Stimulated activated CD4-positive, alpha-beta T cell treated with anti-CD3 and anti-CD28 coated beads, Interleukin-12 subunit alpha, Interleukin-12 subunit beta, amount 100 ng/mL, for 24 hours (primary cell): ENCODE measurements around the gene KIF9.
"Not testable (repeated sequence)": the region's sequence is repeated elsewhere in the genome, so short reads cannot be mapped to it uniquely, and the experiment has no call there.

ENCODE experiments used
- DNase-seq, 2 experiments: peaks; one replicate each; pipeline ENCODE4 v3.0.0-alpha.2; 2020; ENCODE audit warnings: low read depth in 2 of 2

Gene KIF9, protein sequence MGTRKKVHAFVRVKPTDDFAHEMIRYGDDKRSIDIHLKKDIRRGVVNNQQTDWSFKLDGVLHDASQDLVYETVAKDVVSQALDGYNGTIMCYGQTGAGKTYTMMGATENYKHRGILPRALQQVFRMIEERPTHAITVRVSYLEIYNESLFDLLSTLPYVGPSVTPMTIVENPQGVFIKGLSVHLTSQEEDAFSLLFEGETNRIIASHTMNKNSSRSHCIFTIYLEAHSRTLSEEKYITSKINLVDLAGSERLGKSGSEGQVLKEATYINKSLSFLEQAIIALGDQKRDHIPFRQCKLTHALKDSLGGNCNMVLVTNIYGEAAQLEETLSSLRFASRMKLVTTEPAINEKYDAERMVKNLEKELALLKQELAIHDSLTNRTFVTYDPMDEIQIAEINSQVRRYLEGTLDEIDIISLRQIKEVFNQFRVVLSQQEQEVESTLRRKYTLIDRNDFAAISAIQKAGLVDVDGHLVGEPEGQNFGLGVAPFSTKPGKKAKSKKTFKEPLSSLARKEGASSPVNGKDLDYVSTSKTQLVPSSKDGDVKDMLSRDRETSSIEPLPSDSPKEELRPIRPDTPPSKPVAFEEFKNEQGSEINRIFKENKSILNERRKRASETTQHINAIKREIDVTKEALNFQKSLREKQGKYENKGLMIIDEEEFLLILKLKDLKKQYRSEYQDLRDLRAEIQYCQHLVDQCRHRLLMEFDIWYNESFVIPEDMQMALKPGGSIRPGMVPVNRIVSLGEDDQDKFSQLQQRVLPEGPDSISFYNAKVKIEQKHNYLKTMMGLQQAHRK

DNA sequence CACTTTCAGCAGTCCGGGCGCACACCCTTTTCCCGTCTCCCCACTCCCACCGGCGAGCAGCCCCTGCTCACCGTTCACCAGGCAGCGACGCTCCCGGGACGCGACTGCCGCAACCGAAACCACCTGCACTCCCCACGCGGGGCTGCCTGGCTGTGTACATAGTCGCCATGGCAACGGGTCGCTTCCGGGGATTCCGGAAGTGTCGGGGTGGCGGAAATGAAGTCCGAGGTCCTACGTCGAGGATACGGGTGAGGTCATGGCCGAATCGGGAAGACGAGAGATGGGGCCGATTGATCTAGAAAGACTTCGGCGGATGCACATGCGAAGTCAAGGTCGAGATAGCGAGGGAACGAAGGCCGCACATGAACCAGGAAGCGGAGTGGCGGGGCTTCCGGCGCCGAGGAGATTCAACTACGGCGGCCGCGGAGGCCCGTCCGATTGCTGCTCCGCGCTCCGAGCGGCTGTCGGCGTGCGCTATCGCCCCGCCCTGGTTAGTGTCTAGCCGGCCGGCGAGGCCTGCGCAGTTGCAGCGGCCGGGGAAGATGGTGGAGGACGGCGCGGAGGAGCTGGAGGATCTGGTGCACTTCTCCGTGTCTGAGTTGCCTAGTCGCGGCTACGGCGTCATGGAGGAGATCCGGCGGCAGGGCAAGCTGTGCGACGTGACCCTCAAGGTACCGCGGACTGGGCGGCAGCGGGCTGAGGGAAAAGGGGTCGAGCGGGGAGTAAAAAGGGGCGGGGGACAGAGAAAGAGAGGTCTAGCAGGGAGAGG, at the start of gene KIF9, which contains the start of gene KLHL18:
Gene KIF9, minus strand, starts transcription at position 376 of the 769 bp plus-strand sequence. CDS start 5,425 bp downstream, outside the sequence.
Gene KLHL18, plus strand, starts transcription at position 521 of the 769 bp plus-strand sequence. Its CDS starts 22 bp downstream, at position 543.
- peak; percentile 92 to 94 for DNase-seq

DNA sequence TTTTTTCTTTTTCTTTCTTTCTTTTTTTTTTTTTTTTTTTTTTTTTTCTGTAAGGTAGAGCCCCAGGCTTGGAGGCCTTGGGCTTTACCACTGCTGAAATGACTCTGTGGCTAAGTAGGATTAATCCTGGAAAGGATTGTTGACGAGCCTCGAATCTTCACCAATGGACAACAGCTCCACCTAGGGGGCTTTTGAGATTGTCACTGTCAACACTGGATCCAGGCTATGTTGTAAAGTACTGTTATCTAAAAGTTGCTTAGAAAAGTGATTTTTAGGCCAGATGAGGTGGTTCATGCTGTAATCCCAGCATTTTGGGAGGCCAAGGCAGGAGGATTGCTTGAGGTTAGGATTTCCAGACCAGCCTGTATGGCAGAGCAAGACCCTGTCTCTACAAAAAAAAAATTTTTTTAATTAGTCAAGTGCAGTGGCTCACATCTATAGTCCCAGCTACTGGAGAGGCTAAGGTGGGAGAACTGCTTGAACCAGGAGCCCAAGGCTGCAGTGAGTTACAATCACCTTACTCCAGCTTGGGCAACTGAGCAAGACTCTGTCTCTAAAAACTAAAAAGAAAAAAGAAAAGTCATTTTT, 41.8 kb upstream of the KIF9 start:
- peak in 1 of 2 experiments; percentile 22 for DNase-seq

DNA sequence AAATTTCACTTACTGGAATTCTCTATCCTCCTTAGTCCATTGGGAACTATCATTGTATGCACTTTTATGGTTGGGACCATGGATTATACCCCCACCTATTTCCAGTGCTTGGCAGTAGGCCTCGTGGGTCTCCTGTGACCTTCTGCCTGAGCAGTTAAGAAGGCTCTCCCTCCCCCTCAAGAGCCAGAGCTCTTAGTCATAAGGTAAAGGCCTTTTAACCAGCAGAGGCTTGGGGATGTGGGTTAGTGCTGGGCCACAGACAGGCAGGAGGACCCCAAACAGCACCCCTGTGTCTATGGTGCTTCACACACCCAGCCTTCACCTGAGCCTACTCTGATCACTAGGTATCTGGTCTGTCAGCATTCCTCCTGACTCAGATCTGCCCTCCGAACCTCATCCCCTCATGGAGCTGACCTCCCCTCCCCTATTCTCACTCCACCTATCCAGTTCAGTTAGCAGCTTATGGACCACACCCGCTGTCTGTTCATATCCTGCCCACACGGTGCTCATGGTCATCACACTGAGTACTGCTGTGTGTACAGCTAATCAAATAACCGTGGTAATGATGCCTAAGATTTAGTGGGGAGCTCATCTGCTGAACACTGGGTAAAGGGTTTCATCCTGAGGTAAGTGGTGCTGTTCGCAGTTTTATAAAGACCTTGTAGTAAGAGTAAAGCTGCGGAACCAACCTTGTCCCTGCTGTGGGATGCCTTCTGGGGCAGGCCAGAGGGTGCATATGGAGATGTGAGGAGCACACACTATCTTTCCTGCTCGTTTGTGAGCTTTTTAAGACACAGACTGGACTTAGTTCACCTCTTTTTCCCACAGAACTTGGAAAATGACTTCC, 41.1 kb upstream of the KIF9 start:
- DNase-seq, result no peak

DNA sequence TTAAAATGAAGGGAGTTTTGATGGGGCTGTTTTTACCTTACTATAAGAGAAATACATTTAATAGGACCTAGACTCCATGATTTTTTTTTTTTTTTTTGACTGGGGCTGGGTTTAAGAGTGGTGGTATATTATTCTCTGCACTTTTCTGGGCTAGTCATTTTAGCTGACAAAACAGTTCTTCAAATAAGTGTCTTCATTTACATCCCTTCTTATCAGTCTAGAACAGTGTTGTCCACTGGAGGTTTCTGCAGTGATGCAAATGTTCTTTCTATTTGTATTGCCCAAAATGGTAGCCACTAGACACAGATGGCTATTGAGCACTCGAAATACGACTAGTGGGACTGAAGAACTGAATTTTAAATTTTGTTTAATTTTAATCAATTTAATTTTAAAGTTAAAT, 37.4 kb upstream of the KIF9 start:
- DNase-seq, result no peak

DNA sequence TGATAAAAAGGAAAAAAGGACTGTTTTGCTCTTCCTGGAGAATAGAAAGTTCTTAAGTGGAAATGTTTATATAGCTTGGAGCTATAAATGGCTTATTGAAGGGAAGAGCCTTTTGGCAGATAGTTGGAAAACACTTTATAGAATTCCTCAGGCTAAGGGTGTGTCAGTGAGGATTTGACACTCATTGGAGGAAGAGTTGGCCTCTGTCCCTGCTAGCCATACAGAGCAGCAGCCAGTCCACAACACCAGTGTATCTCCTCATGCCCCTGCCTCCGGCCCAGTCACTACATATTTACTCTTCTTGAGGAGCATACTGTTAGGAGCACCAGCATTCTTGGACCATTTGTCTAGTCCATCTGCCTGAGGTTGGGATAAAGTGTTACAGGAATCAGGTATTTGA, 36.3 kb upstream of the KIF9 start:
- no peak for DNase-seq

DNA sequence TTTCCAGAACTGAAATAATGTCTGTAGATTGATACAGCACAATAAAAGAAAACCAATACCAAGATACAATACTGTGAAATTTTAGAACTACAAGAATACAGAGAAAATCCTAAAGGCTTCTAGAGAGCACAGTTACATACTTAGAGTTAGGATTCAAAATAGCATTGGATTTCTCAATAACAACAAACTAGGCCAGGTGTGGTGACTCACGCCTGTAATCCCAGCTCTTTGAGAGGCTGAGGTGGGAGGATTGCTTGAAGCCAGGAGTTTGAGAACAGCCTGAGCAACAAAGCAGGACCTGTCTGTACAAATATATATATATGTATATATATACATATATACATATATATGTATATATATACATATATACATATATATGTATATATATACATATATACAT, 33.6 kb upstream of the KIF9 start:
- not testable (repeated sequence) for DNase-seq

DNA sequence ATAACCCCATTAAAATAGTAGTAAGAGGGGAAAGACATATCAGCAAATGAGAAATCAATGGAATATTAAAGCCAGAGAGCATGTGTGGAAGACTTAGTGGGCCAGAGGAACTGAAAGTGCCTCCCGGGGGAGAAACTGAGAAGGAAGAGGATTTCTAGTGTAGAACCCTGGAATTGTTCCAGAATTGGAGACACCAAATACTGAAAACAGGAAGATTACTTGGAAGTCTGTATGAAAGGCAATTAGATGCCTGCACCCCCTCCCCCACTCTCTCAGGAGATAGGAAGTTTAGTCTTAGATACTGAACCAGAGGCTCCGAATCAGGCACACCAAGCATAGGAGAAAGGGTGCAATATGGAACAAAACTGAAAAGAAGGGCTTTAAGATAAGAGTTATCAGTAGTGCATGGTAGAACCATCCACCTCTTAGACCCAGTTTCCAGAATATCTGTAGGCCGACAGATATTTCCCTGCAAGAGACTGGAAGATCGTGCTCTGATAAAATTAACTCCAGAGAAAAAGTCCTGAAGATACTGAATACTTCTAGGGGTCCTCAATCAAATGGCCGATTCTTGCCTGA, 32.6 kb upstream of the KIF9 start:
- no peak for DNase-seq

DNA sequence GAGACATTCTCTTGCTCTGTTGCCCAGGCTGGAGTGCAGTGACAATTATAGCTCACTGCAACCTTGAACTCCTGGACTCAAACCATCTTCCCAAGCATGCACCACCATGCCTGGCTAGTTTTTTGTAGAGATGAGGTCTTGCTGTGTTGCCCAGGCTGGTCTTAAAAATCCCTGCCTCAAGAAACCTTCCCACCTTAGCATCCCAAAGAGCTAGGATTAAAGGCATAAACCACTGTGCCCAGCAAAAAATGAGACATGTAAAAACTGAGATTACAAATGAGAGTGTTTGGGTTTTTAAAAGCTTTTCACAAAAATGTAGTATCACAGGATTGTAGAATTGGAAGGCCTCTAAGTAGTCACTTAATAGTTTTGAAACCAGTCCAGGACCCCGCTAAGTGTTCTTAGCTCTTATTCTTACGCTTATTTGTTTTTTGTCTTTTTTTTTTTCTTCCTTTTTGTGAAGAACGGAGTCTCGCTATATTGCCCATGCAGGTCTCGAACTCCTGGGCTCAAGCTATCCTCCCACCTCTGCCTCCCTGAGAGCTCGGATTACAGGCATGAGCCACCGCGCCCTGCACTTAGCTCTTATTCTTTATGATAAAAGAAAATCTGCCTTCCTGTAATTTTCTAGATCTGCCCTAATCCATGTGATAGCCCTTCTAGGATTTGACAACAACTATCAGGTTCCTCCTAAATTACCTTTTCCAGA, 31.6 kb upstream of the KIF9 start:
- DNase-seq, result no peak

DNA sequence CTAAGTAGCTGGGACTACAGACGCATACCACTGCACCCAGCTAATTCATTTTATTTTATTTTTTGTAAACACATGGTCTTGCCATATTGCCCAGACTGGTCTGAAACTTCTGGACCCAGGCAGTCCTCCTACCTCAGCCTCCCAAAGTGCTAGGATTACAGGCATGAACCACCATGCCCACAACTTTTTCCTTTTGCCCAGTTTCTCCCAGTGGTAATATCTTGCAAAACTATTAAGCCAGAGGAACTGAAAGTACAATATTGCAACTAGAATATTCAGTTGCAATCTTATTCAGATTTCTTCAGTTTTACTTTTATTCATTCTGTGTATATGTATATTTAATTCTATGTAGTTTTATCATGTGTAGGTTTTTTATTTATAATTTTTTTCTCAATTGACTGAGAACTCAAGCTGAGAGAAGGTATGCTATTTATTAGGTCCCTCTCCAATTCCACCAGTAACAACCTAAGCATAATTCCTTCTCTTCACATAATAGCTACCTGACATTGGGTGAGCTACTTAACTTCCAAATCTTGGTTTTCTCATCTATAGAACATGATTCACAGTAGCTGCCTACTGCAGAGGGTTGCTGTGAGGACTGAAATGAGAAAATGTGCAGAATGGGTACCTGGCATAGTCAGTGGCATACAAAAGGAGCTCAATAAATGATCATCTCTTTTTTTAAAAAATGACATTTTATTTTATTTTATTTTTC, 30.9 kb upstream of the KIF9 start:
- no peak for DNase-seq

DNA sequence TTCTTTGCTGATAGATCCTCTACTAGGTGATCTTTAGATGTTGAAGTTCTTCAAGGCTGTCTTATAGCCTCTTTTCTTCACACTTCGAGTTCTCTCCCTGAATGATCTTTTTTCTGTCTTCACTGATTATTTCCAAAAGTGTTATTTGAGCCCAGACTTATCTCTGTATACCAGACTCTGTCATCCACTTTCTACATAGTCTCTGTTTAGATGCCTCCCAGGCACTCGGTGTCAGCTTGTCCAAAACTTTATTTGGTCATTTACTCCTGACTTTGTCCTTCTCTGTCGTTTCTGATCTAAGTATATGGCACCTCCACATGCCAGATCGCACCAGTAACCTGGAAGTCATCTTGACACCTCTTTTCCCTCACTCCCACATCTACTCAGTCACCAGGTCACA, 27.8 kb upstream of the KIF9 start:
- DNase-seq, result no peak

DNA sequence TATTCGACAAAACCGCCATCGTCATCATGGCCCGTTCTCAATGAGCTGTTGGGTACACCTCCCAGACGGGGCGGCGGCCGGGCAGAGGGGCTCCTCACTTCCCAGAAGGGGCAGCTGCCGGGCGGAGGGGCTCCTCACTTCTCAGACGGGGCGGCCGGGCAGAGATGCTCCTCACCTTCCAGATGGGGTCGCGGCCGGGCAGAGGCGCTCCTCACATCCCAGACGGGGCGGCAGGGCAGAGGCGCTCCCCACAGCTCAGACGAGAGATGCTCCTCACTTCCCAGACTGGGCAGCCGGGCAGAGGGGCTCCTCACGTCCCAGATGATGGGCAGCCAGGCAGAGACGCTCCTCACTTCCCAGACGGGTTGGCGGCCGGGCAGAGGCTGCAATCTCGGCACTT, 26.6 kb upstream of the KIF9 start:
- not testable (repeated sequence) for DNase-seq

DNA sequence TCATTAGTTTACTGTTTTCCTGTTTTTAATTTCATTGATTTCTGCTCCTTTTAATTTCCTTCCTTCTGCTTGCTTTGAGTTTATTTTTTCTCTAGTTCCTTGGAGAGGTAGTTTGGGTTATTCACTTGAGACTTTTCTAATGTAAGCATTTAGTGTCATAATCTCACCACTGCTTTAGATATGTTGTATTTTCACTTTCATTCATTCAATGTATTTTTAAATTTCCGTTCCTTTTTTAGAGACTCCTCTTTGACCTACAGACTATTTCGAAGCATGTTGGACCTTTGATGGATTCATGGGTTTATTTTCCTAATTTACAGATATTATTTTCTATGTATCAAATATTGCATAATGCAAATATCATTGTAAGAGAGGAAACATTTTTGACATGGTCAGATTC, 23.4 kb upstream of the KIF9 start:
- no peak for DNase-seq

DNA sequence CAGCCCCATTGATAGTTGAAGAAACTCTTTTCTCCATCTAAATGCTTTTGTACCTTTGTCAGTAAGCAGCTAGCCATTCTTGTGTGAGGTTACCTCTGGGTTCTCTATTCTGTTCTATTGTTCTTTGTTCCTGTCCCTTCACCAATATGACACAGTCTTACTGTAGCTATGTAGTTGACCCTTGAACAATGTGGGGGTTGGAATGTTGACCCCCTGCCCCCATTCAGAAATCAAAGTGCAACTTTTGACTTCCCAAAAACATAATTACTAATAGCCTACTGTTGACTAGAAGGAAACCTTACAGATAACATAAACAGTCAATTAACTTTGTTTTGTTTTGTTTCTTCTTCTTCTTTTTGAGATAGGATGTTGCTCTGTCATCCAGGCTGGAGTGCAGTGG, 18.9 kb upstream of the KIF9 start:
- DNase-seq, result no peak

DNA sequence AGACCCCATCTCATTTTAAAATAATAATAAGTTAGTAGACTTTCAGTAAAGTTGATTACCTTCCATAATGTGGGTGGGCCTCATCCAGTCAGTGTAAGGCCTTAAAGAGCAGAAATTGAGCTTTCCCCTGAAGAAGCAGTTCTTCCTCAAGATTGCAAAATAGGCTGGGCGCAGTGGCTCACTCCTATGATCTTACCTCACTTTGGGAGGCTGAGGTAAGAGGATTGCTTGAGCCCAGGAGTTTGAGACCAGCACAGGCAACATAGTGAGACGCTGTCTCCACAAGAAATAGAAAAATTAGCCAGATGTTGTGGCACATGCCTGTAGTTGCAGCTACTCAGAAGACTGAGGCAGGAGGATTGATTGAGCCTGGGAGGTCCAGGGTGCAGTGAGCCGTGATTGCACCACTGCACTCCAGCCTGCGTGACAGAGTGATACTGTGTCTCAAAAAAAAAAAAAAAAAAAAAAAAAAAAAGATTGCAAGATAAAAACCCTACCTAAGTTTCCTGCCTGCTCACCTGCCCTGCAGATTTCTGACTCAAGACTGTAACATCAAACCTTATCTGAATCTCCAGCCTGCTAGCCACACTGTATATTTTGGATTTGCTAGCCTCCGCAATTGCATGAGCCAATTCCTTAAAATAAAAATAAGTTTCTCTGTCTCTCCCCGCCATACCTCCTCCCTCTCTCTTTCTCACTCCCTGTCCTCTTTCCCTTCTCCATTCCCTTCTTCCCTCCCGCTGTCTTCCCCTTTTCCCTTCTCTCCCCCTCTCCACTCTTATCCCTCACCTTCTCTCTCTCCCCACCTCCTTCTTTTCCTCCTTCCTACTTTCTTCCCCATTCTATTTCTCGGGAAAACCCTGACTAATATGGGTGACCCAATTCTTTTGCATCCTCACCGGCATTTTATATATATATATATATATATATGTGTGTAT, 17.1 kb upstream of the KIF9 start:
- DNase-seq, result no peak

DNA sequence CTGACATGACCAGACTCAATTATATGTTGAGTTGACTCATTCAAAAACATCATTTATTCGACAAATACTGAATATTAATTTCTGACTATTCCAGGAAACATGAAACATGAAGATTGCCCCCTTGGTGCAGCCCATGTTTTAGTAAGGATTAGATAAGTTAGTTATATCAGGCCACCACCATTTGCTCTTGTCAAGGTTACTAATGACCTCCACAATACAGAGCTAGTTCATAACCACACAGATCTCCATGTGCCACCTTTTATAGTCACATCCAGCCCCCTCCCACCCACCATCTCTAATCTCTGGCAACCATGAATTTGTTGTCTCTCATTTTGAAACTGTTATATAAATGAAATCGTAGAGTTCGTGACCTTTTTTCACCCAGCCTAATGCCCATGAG, 15.8 kb upstream of the KIF9 start:
- no peak for DNase-seq

DNA sequence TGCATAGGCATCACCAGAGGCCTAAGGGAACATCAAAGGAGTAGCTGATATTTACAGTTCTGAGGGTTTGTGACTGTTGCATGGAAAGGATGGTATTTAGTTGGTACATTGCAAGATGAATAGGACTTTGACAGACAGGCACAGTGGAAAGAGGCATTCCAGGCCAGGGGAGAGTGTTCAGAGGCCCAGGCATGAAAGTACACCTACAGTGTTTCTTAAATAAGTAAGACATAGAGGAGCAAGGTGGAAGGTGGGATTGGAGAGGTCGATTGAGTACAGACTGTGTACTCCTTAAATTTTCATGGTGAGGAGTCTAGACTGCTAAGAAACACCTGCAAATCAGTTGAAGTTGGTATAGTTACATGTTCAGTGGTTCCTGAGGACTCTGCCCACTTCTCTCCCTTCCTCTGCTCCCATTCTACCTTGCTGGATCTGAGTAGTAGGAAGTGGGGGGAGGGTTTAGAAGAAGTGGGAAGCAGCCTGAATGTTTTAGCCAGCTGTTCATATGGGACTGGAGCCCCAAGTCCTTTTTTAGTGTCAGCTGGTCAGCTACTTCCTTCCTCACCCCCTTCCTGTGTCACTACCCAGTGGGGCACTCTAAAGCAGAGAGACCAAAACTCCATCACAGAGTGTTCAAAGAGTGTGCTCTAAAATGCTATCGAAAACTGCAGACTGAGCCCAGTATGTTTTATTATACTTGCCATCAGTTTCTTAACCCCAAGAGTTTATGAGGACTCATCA, 14.1 kb upstream of the KIF9 start:
- no peak for DNase-seq

DNA sequence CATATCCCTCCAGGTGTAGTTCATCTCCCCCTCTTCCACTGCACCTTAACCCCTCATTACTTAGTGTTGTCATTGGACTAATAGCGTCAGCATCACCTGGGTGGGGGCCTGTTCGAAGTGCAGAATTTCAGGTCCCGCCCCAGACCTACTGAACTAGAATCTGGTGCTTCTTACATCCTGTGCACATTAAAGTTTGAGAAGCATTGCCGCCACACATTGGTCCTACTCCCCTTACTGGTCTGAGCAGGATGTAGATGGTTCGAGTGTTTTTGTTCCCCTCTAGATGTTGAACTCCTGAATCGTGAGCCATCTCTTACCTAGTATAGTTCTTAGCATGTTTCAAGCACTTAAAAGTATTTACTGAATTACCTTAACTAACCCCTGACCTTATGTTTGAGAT, 13.4 kb upstream of the KIF9 start:
- no peak for DNase-seq
